Thoracic aorta (tissue), 2 donors: ENCODE measurements around the gene PCDHA12. TPM values are rescaled to one million over a fixed set of nuclear protein-coding genes. Genes with fewer than 3 reads are reported as not detected.

Source experiments
- ATAC-seq: fragments of 150-250 bp; one replicate; pipeline ENCODE4 v1.8.0; 2017; ENCODE audit warnings: low read depth; ENCODE audit not compliant: insufficient number of reproducible peaks, low FRiP score
- DNase-seq: peaks from one replicate; pipeline ENCODE4 v3.0.0-alpha.2; 2020; ENCODE audit warnings: low spot score
- H3K27ac ChIP-seq, 2 donors: fragments of 200-600 bp; sonication (generic); 1 replicate in 1 of 2; 2 replicates in 1 of 2; pipeline ENCODE4 v1.5.1; 2016; ENCODE audit warnings: mild to moderate bottlenecking in 2 of 2, moderate library complexity in 2 of 2
- H3K27me3 ChIP-seq: fragments of 200-600 bp; sonication (generic); replicated peaks from 2 replicates; pipeline ENCODE4 v1.6.0; 2016; ENCODE audit warnings: mild to moderate bottlenecking; ENCODE audit not compliant: insufficient read depth
- H3K36me3 ChIP-seq: fragments of 200-600 bp; sonication (generic); one replicate; pipeline ENCODE4 v1.5.1; 2016
- H3K4me1 ChIP-seq, 2 donors: fragments of 200-600 bp; sonication (generic); 1 replicate in 1 of 2; 2 replicates in 1 of 2; pipeline versions ENCODE4 v1.5.1 to v1.6.0; 2016; ENCODE audit warnings: low read depth in 2 of 2, mild to moderate bottlenecking in 1 of 2; ENCODE audit not compliant: control insufficient read depth in 1 of 2
- H3K4me3 ChIP-seq: fragments of 200-600 bp; sonication (generic); 2 replicates; pipeline ENCODE4 v1.5.1; 2016; ENCODE audit warnings: mild to moderate bottlenecking
- H3K9me3 ChIP-seq: fragments of 200-600 bp; sonication (generic); 2 replicates; pipeline ENCODE4 v1.5.1; 2016
- total RNA-seq, 2 donors: library from RNA; depleted of rRNA; stranded (reverse); fragments of >200 nt; gene quantifications; one replicate each; pipeline versions ENCODE4 v1.1.0 to v1.2.3, GENCODE V29; 2016
- TF ChIP-seq, protein P1 (sequence below): fragments of 200-600 bp; sonication (generic); IDR thresholded peaks from one replicate; pipeline ENCODE4 v1.5.1; 2019; ENCODE audit warnings: antibody characterized with exemption

PCDHA12 gene
- total RNA-seq, 2 donors from 2014 or later, result 0.21 to 0.68 TPM

DNA sequence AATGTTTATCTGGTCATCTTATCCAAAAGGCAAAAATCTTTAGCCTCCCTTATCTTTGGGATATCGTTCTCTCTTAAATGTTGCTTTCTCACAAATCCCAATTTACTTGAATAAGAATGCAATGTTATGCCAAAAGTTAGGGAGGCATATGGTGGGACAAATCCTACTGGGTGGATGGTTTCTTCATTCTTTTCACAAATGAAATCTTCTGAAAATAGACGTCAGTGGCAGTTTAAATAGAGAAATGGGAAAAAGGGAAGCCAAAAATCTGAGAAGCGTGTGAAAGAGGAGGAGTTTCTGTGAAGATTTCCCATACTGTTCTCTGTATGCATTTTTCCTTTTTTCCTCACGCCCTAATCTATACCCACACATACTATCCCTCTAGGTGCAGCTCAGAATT, 48.5 kb downstream of the PCDHA12 start:
- no peak overlapping the region for H3K4me3 ChIP-seq
- H3K9me3 ChIP-seq, result no peaks in the 10 kb centered on the region
- H3K36me3 ChIP-seq, result no peaks in the 10 kb centered on the region
- no peak for DNase-seq
- no peaks in the 10 kb centered on the region for H3K27me3 ChIP-seq
- no peak overlapping the region for H3K27ac ChIP-seq
- ATAC-seq, result no peak
- TF ChIP-seq, protein P1, sequence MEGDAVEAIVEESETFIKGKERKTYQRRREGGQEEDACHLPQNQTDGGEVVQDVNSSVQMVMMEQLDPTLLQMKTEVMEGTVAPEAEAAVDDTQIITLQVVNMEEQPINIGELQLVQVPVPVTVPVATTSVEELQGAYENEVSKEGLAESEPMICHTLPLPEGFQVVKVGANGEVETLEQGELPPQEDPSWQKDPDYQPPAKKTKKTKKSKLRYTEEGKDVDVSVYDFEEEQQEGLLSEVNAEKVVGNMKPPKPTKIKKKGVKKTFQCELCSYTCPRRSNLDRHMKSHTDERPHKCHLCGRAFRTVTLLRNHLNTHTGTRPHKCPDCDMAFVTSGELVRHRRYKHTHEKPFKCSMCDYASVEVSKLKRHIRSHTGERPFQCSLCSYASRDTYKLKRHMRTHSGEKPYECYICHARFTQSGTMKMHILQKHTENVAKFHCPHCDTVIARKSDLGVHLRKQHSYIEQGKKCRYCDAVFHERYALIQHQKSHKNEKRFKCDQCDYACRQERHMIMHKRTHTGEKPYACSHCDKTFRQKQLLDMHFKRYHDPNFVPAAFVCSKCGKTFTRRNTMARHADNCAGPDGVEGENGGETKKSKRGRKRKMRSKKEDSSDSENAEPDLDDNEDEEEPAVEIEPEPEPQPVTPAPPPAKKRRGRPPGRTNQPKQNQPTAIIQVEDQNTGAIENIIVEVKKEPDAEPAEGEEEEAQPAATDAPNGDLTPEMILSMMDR, result no peak
- peaks cover 3 to 9% of the 10 kb centered on the region in 2 donors for H3K4me1 ChIP-seq

DNA sequence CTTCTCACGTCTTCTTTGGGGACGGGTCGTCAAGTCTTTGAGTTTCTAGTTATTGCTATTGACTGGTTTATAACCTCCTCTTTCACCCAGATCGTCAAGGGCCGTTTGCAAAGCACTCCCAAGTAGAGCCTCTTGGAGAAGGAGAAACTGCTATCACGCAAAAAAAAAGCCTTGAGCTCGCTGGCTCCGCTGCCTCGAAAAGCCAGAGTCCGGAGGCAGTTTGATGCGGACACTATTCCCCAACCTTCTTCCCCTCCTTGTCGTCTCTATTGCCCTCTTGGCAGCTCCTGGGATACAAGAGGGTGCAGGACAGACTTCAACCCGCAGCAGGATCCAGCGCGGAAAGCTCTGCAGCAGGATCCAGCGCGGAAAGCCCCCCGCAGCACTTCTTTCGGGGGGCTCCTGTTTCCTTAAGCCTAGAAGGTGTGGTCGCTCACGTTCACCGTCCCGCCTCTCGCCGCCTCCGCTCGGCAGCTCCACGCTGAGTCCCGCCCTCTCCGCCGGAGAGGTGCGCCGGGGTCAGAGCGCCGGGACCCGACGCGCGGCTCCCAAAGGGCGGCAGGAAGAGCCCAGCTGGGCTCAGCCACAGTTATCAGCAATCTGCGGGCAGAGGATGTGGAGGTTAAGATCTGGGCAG, 50.8 kb downstream of the PCDHA12 start, which contains the start of gene PCDHAC1:
Gene PCDHAC1, plus strand, starts transcription at position 494 of the 637 bp plus-strand sequence. CDS start 594 bp downstream, outside the sequence.
- ATAC-seq, result no peak
- H3K36me3 ChIP-seq, result no peaks in the 10 kb centered on the region
- H3K27me3 ChIP-seq, result no peaks in the 10 kb centered on the region
- TF ChIP-seq, protein P1, result no peak
- no peak within 1 kb of the TSS for H3K27ac ChIP-seq
- H3K4me1 ChIP-seq, result peaks cover 3 to 9% of the 10 kb centered on the region in 2 donors
- H3K4me3 ChIP-seq, result peak within 1 kb of the TSS; percentile 76
- no peak for DNase-seq
- H3K9me3 ChIP-seq, result no peaks in the 10 kb centered on the region

DNA sequence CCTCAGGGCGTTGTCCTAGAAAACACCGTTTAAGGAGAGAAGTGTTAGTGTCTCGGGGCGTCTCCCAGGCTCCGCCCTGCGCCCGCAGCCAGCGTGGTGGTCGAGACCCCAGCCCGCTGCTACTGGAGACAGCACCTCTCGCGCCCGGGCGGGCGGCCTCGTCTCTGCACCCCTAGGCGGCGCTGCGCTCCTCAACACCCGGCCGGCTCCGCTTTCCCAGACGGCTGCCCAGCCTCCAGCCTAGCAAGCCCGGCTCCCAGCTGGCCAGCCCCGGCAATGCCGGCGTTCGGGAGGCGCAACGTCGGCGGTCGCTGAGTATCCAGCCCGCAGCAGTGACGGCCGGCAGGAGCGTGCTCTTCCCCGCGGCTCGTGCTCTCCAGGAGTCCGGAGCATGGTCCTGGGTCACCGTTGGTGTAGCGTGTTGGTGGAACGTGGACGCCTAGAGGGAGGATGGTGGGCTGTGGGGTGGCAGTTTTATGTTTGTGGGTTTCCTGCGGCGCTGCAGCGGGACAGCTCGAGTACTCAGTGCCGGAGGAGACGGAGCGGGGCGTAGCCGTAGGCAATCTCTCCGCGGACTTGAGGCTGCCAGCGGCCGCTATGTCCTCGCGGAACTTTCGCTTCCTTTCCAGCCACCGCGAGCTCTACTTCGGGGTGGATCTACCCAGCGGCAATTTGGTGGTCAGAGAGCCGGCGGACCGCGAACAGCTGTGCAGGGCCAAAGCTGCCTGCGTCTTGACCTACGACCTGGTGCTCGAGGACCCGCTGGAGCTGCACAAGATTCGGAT, 51.5 kb downstream of the PCDHA12 start:
- H3K4me1 ChIP-seq, result peaks cover 3 to 9% of the 10 kb centered on the region in 2 donors
- H3K27me3 ChIP-seq, result no peaks in the 10 kb centered on the region
- TF ChIP-seq, protein P1, result peak; percentile 59
- no peaks in the 10 kb centered on the region for H3K9me3 ChIP-seq
- no peaks in the 10 kb centered on the region for H3K36me3 ChIP-seq
- no peak overlapping the region for H3K27ac ChIP-seq
- ATAC-seq (no peak), DNase-seq (no peak)
- H3K4me3 ChIP-seq, result peak overlapping the region; percentile 76

DNA sequence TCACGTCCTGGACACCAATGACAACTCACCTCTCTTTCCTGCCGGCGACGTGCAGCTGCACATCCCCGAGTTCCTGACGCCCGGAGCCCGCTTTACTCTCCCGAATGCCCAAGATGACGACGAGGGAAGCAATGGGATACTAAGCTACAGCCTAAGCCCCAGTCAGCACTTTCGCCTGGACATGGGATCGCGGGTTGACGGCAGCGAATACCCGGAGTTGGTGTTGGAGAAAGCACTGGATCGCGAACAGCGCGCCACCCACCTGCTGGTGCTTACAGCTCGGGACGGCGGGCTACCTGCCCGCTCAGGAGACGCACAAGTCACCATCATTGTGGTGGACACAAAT, 52.1 kb downstream of the PCDHA12 start:
- H3K27ac ChIP-seq, result no peak overlapping the region
- no peaks in the 10 kb centered on the region for H3K27me3 ChIP-seq
- ATAC-seq (no peak), DNase-seq (no peak)
- no peaks in the 10 kb centered on the region for H3K9me3 ChIP-seq
- TF ChIP-seq, protein P1, result no peak
- peak overlapping the region; percentile 76 for H3K4me3 ChIP-seq
- H3K4me1 ChIP-seq, result peaks cover 3 to 9% of the 10 kb centered on the region in 2 donors
- H3K36me3 ChIP-seq, result no peaks in the 10 kb centered on the region

Other genes starting within 250 kb of the PCDHA12 start
- 100 to 1,000 TPM in 1 of 2 donors, 10 to 100 TPM in 1; 96.6 to 235 TPM for gene CD14, start 242.1 kb upstream of the PCDHA12 start, total RNA-seq
- 10 to 100 TPM; 11.4 to 13.5 TPM for gene TMCO6, start 235.9 kb upstream of the PCDHA12 start, total RNA-seq
- 10 to 100 TPM; 19.9 to 26.4 TPM for gene NDUFA2, start 227.7 kb upstream of the PCDHA12 start, total RNA-seq
- gene IK, start 227.5 kb upstream of the PCDHA12 start, total RNA-seq, result 100 to 1,000 TPM in 1 of 2 donors, 10 to 100 TPM in 1; 95.3 to 108 TPM
- 10 to 100 TPM; 24.6 to 26.1 TPM for gene WDR55, start 210.4 kb upstream of the PCDHA12 start, total RNA-seq
- gene DND1, start 201.7 kb upstream of the PCDHA12 start, total RNA-seq, result 1 to 10 TPM in 1 of 2 donors, under 1 TPM in 1; 0.54 to 1.8 TPM
- 10 to 100 TPM; 46.4 to 68.2 TPM for gene HARS1, start 183.9 kb upstream of the PCDHA12 start, total RNA-seq
- 10 to 100 TPM; 26.0 to 69.0 TPM for gene HARS2, start 183.9 kb upstream of the PCDHA12 start, total RNA-seq
- gene ZMAT2, start 174.9 kb upstream of the PCDHA12 start, total RNA-seq, result 10 to 100 TPM; 32.0 to 50.4 TPM
- gene PCDHA1, start 89.2 kb upstream of the PCDHA12 start, total RNA-seq, result not detected
- under 1 TPM in 1 of 2 donors, not detected in 1; 0.85 TPM for gene PCDHA2, start 80.5 kb upstream of the PCDHA12 start, total RNA-seq
- gene PCDHA3, start 74.3 kb upstream of the PCDHA12 start, total RNA-seq, result 1 to 10 TPM in 1 of 2 donors, under 1 TPM in 1; 0.68 to 2.0 TPM
- gene PCDHA4, start 68.2 kb upstream of the PCDHA12 start, total RNA-seq, result under 1 TPM; 0.78 to 0.81 TPM
- under 1 TPM; 0.14 to 0.85 TPM for gene PCDHA5, start 53.7 kb upstream of the PCDHA12 start, total RNA-seq
- 1 to 10 TPM in 1 of 2 donors, under 1 TPM in 1; 0.14 to 5.2 TPM for gene PCDHA6, start 47.3 kb upstream of the PCDHA12 start, total RNA-seq
- gene PCDHA7, start 41.0 kb upstream of the PCDHA12 start, total RNA-seq, result under 1 TPM; 0.42 to 0.54 TPM
- under 1 TPM in 1 of 2 donors, not detected in 1; 0.14 TPM for gene PCDHA8, start 34.1 kb upstream of the PCDHA12 start, total RNA-seq
- gene PCDHA9, start 26.9 kb upstream of the PCDHA12 start, total RNA-seq, result 1 to 10 TPM in 1 of 2 donors, under 1 TPM in 1; 0.35 to 1.1 TPM
- under 1 TPM; 0.28 to 0.41 TPM for gene PCDHA10, start 19.4 kb upstream of the PCDHA12 start, total RNA-seq
- under 1 TPM; 0.14 to 0.21 TPM for gene PCDHA11, start 6.4 kb upstream of the PCDHA12 start, total RNA-seq
- under 1 TPM; 0.54 to 0.56 TPM for gene PCDHA13, start 6.8 kb downstream of the PCDHA12 start, total RNA-seq
- gene PCDHAC1, start 51.0 kb downstream of the PCDHA12 start, total RNA-seq, result 1 to 10 TPM in 1 of 2 donors, under 1 TPM in 1; 0.71 to 1.2 TPM
- under 1 TPM in 1 of 2 donors, not detected in 1; 0.71 TPM for gene PCDHAC2, start 91.2 kb downstream of the PCDHA12 start, total RNA-seq
- not detected for gene PCDHB1, start 176.1 kb downstream of the PCDHA12 start, total RNA-seq
- gene PCDHB2, start 219.3 kb downstream of the PCDHA12 start, total RNA-seq, result 1 to 10 TPM; 2.3 to 4.6 TPM
- gene PCDHB3, start 225.2 kb downstream of the PCDHA12 start, total RNA-seq, result 1 to 10 TPM; 2.3 to 3.7 TPM
- 10 to 100 TPM in 1 of 2 donors, 1 to 10 TPM in 1; 2.8 to 14.5 TPM for gene PCDHB4, start 246.5 kb downstream of the PCDHA12 start, total RNA-seq